ENCODE measurements around the gene VPS33A.

- TF ChIP-seq CTCF (IDR thresholded peaks at IDR 0.05) (no peak), POLR2A (IDR thresholded peaks at IDR 0.05) (no peak), EP300 (IDR thresholded peaks at IDR 0.05) (no peak)
Observed at GRCh38 chr12:122194804-122195203, 71.5 kb downstream of the VPS33A start.
